Mesendoderm (in vitro differentiated cells): ENCODE measurements around the gene EPHA2.

Experiments used
- DNase-seq: peaks from one replicate; pipeline ENCODE4 v3.0.0; 2013
- H2AK5ac ChIP-seq: 2 replicates; pipeline ENCODE4 v1.6.1; 2013; ENCODE audit warnings: low read length, inconsistent platforms
- H2BK120ac ChIP-seq: 2 replicates; pipeline ENCODE4 v1.6.1; 2013; ENCODE audit warnings: low read depth, mild to moderate bottlenecking, low read length, moderate library complexity, mixed read lengths
- H2BK15ac ChIP-seq: replicated peaks from 2 replicates; pipeline ENCODE4 v1.6.1; 2013; ENCODE audit warnings: low read depth, mild to moderate bottlenecking, moderate library complexity
- H2BK5ac ChIP-seq: 2 replicates; pipeline ENCODE4 v1.6.1; 2013; ENCODE audit warnings: low read length, inconsistent platforms
- H3K18ac ChIP-seq: 2 replicates; pipeline ENCODE4 v1.6.1; 2013; ENCODE audit warnings: mild to moderate bottlenecking, low read length, mixed read lengths
- H3K23ac ChIP-seq: one replicate; pipeline ENCODE4 v1.6.1; 2013; ENCODE audit warnings: low read length
- H3K27ac ChIP-seq: 2 replicates; pipeline ENCODE4 v1.5.1; 2013; ENCODE audit warnings: low read depth, mild to moderate bottlenecking, inconsistent platforms, low read length, moderate library complexity
- H3K27me3 ChIP-seq: 2 replicates; pipeline ENCODE4 v1.6.1; 2013; ENCODE audit warnings: low read length, control low read depth, mild to moderate bottlenecking, inconsistent platforms; ENCODE audit not compliant: insufficient read depth, poor library complexity
- H3K36me3 ChIP-seq: 2 replicates; pipeline ENCODE4 v1.6.1; 2013; ENCODE audit warnings: low read length, inconsistent platforms; ENCODE audit not compliant: control insufficient read depth, insufficient read depth
- H3K4ac ChIP-seq: one replicate; pipeline ENCODE4 v1.6.1; 2013; ENCODE audit warnings: low read depth, mild to moderate bottlenecking, low read length, moderate library complexity
- H3K4me1 ChIP-seq: 2 replicates; pipeline ENCODE4 v1.6.1; 2013; ENCODE audit warnings: low read depth, low read length, inconsistent platforms; ENCODE audit not compliant: control insufficient read depth
- H3K4me2 ChIP-seq: 2 replicates; pipeline ENCODE4 v1.6.1; 2013; ENCODE audit warnings: low read length
- H3K4me3 ChIP-seq: 2 replicates; pipeline ENCODE4 v1.5.1; 2013; ENCODE audit warnings: mild to moderate bottlenecking, low read length
- H3K56ac ChIP-seq: one replicate; pipeline ENCODE4 v1.6.1; 2013; ENCODE audit warnings: low read length
- H3K79me1 ChIP-seq: 2 replicates; pipeline ENCODE4 v1.6.1; 2013; ENCODE audit warnings: low read length, inconsistent platforms
- H3K79me2 ChIP-seq: 2 replicates; pipeline ENCODE4 v1.6.1; 2013; ENCODE audit warnings: mild to moderate bottlenecking, low read length; ENCODE audit not compliant: control insufficient read depth, insufficient read depth
- H3K9ac ChIP-seq: 2 replicates; pipeline ENCODE4 v1.6.1; 2013; ENCODE audit warnings: low read length, inconsistent platforms
- H4K5ac ChIP-seq: one replicate; pipeline ENCODE4 v1.6.1; 2013; ENCODE audit warnings: low read length
- H4K8ac ChIP-seq: one replicate; pipeline ENCODE4 v1.6.1; 2013; ENCODE audit warnings: low read depth, mild to moderate bottlenecking, control low read depth, low read length, moderate library complexity
- WGBS: extraction: QIAGEN DNeasy Blood & Tissue Kit; methylation state at CpG from one replicate; pipeline ENCODE4 v1.1.7; 2013; ENCODE audit warnings: low lambda C conversion rate, missing lambda C conversion rate; ENCODE audit not compliant: insufficient coverage; ENCODE audit errors: extremely low coverage; 5-methylcytosine and 5-hydroxymethylcytosine counted together

The EPHA2 gene

GRCh38 chr1:16117369-16117768 lies 38.5 kb downstream of the EPHA2 start:
- DNase-seq = no peak

GRCh38 chr1:16116625-16117024 lies 39.2 kb downstream of the EPHA2 start:
- DNase-seq = no peak
- H3K79me2 ChIP-seq = no peaks in the 10 kb centered on the region
- H3K23ac ChIP-seq = no peak overlapping the region
- peaks cover 20% of the 10 kb centered on the region for H3K4me1 ChIP-seq
- H3K79me1 ChIP-seq = no peaks in the 10 kb centered on the region
- H2BK5ac ChIP-seq = peak overlapping the region; percentile 79
- no peak overlapping the region for H3K4me3 ChIP-seq
- H3K4ac ChIP-seq = peak overlapping the region; percentile 21
- H4K5ac ChIP-seq = no peak overlapping the region
- no CpG with 5 or more reads among the region's 8 CpGs for WGBS
- peak overlapping the region; percentile 56 for H3K27ac ChIP-seq
- peak overlapping the region; percentile 30 for H3K18ac ChIP-seq
- H2AK5ac ChIP-seq = peak overlapping the region; percentile 68
- no peaks in the 10 kb centered on the region for H3K27me3 ChIP-seq
- H2BK15ac ChIP-seq = no peak overlapping the region
- no peak overlapping the region for H4K8ac ChIP-seq
- H3K9ac ChIP-seq = peak overlapping the region; percentile 46
- H3K36me3 ChIP-seq = no peaks in the 10 kb centered on the region
- H3K56ac ChIP-seq = peak overlapping the region; percentile 78
- H2BK120ac ChIP-seq = peak overlapping the region; percentile 10
- H3K4me2 ChIP-seq = no peak overlapping the region

More at GRCh38 chr1:16117369-16117768, 38.5 kb downstream of the EPHA2 start:
- H4K5ac ChIP-seq = no peak overlapping the region
- WGBS = no CpG with 5 or more reads among the region's 6 CpGs
- H3K27ac ChIP-seq = no peak overlapping the region
- H3K79me1 ChIP-seq = no peaks in the 10 kb centered on the region
- H3K18ac ChIP-seq = no peak overlapping the region
- H3K4me2 ChIP-seq = no peak overlapping the region
- peak overlapping the region; percentile 68 for H2AK5ac ChIP-seq
- H3K79me2 ChIP-seq = no peaks in the 10 kb centered on the region
- no peaks in the 10 kb centered on the region for H3K27me3 ChIP-seq
- H3K4me1 ChIP-seq = peaks cover 17% of the 10 kb centered on the region
- H3K4me3 ChIP-seq = no peak overlapping the region
- H2BK5ac ChIP-seq = peak overlapping the region; percentile 61
- H4K8ac ChIP-seq = no peak overlapping the region
- H3K56ac ChIP-seq = peak overlapping the region; percentile 54
- no peaks in the 10 kb centered on the region for H3K36me3 ChIP-seq
- H2BK120ac ChIP-seq = no peak overlapping the region
- no peak overlapping the region for H3K4ac ChIP-seq
- H3K23ac ChIP-seq = no peak overlapping the region
- H3K9ac ChIP-seq = no peak overlapping the region
- no peak overlapping the region for H2BK15ac ChIP-seq

- Histone ChIP-seq H3K4me2 (no peak overlapping the region), H4K8ac (no peak overlapping the region), H3K4me1 (peaks cover 22% of the 10 kb centered on the region), H3K27ac (peak overlapping the region; percentile 56), H3K23ac (no peak overlapping the region), H4K5ac (no peak overlapping the region), H3K4ac (peak overlapping the region; percentile 58), H2BK120ac (peak overlapping the region; percentile 83), H3K36me3 (no peaks in the 10 kb centered on the region), H2BK15ac (no peak overlapping the region), H2BK5ac (peak overlapping the region; percentile 79), H3K18ac (peak overlapping the region; percentile 88), H3K79me1 (no peaks in the 10 kb centered on the region), H2AK5ac (no peak overlapping the region), H3K79me2 (no peaks in the 10 kb centered on the region), H3K27me3 (no peaks in the 10 kb centered on the region), H3K9ac (peak overlapping the region; percentile 46), H3K56ac (peak overlapping the region; percentile 87), H3K4me3 (no peak overlapping the region)
- no CpG with 5 or more reads among the region's 16 CpGs for WGBS
- DNase-seq = peak; percentile 91
Measured at GRCh38 chr1:16116002-16116401, 39.9 kb downstream of the EPHA2 start.

- Histone ChIP-seq H3K4me2 (no peak overlapping the region), H3K79me1 (no peaks in the 10 kb centered on the region), H3K9ac (peak overlapping the region; percentile 57), H2AK5ac (peak overlapping the region; percentile 35), H2BK5ac (peak overlapping the region; percentile 41), H3K4me3 (no peak overlapping the region), H3K4ac (peak overlapping the region; percentile 58), H4K8ac (no peak overlapping the region), H3K36me3 (no peaks in the 10 kb centered on the region), H3K79me2 (no peaks in the 10 kb centered on the region), H4K5ac (no peak overlapping the region), H3K27me3 (no peaks in the 10 kb centered on the region), H3K27ac (peak overlapping the region; percentile 84), H2BK15ac (no peak overlapping the region), H3K18ac (peak overlapping the region; percentile 88), H3K23ac (no peak overlapping the region), H3K56ac (peak overlapping the region; percentile 87), H3K4me1 (peaks cover 22% of the 10 kb centered on the region), H2BK120ac (peak overlapping the region; percentile 83)
- no CpG with 5 or more reads among the region's 6 CpGs for whole genome bisulfite sequencing
- DNase-seq = no peak
Measured at GRCh38 chr1:16115468-16115983, 40.3 kb downstream of the EPHA2 start.

- peaks cover 22% of the 10 kb centered on the region for H3K4me1 ChIP-seq
Measured at GRCh38 chr1:16114527-16115467, 41.1 kb downstream of the EPHA2 start.

More at GRCh38 chr1:16114527-16115467, 41.1 kb downstream of the EPHA2 start:
- H3K27ac ChIP-seq = peak overlapping the region; percentile 84
- H4K8ac ChIP-seq = no peak overlapping the region
- H3K36me3 ChIP-seq = no peaks in the 10 kb centered on the region
- no peaks in the 10 kb centered on the region for H3K27me3 ChIP-seq
- H4K5ac ChIP-seq = peak overlapping the region; percentile 60
- peak overlapping the region; percentile 57 for H3K9ac ChIP-seq
- no peak overlapping the region for H3K4me2 ChIP-seq
- peak overlapping the region; percentile 32 for H3K23ac ChIP-seq
- no peaks in the 10 kb centered on the region for H3K79me1 ChIP-seq
- peak overlapping the region; percentile 87 for H3K56ac ChIP-seq
- peak overlapping the region; percentile 83 for H2BK120ac ChIP-seq
- H3K18ac ChIP-seq = peak overlapping the region; percentile 88
- DNase-seq = no peak
- H3K4me3 ChIP-seq = no peak overlapping the region
- H2AK5ac ChIP-seq = peak overlapping the region; percentile 35
- peak overlapping the region; percentile 41 for H2BK5ac ChIP-seq
- no peaks in the 10 kb centered on the region for H3K79me2 ChIP-seq
- WGBS = no CpG with 5 or more reads among the region's 23 CpGs
- H2BK15ac ChIP-seq = no peak overlapping the region
- peak overlapping the region; percentile 58 for H3K4ac ChIP-seq
